Hepatocyte (in vitro differentiated cells): ENCODE results near the gene NCOA6.

Experiments
- EZH2phosphoT487 ChIP-seq: fragments of 200-600 bp; sonication (generic); IDR thresholded peaks from one replicate; pipeline ENCODE4 v1.6.1; 2018; ENCODE audit warnings: antibody characterized with exemption, mild to moderate bottlenecking, low read depth, moderate library complexity; ENCODE audit not compliant: unreplicated experiment, severe bottlenecking
- TF ChIP-seq, protein P1 (sequence below): fragments of 200-600 bp; sonication (generic); IDR thresholded peaks from 2 replicates; pipeline ENCODE4 v1.5.1; 2016; ENCODE audit warnings: antibody characterized with exemption, mild to moderate bottlenecking; ENCODE audit not compliant: poor library complexity

DNA sequence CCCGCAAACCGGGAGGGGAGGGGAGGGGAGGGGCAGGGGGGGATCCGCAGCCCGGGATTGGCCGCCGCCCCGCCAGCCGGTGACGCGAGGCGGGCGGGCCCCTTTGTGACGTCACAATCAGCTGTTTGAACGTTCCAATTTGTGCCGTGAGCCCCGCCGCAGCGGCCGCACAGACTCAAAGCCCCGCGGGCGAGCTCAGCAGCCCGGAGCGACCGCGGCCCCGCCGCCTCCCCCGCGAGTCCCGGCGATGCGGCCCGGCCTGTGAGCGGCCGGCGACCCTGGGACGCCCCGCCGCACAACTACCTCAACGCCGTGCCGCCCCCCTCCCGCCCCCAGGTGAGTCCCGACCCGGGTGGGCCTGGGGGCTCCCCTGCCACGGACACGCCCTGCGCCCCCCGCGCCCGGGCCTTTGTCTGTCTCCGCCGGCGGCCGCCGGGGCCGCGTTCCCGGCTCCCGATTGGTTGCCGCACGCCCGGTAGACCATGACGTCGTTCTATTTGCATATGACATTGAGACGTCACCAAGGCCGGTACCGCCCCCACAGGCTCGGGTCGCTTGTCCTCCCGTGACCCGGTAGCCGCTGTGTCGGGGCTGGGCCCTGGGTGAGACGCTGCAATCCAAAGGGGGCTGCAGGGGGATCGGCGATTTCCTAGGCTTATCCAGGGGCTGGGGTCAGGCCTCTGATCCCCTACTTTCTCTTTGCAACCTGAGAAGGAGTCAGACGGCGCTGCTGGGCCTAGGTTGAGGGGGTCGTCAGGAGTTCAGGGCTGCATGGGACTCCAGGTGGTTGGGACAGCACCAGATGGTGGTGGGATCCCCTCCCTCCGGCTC is 121.1 kb downstream of the NCOA6 start, which contains the start of gene TP53INP2:
- TF ChIP-seq, protein P1, sequence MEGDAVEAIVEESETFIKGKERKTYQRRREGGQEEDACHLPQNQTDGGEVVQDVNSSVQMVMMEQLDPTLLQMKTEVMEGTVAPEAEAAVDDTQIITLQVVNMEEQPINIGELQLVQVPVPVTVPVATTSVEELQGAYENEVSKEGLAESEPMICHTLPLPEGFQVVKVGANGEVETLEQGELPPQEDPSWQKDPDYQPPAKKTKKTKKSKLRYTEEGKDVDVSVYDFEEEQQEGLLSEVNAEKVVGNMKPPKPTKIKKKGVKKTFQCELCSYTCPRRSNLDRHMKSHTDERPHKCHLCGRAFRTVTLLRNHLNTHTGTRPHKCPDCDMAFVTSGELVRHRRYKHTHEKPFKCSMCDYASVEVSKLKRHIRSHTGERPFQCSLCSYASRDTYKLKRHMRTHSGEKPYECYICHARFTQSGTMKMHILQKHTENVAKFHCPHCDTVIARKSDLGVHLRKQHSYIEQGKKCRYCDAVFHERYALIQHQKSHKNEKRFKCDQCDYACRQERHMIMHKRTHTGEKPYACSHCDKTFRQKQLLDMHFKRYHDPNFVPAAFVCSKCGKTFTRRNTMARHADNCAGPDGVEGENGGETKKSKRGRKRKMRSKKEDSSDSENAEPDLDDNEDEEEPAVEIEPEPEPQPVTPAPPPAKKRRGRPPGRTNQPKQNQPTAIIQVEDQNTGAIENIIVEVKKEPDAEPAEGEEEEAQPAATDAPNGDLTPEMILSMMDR = no peak
- no peak for TF ChIP-seq EZH2phosphoT487
